Fibroblast of gingiva (primary cell): Measurements from ENCODE around the gene MFSD11.
"Not testable (repeated sequence)": the region's sequence is repeated elsewhere in the genome, so short reads cannot be mapped to it uniquely, and the experiment has no call there.

Source experiments
- DNase-seq: peaks from one replicate; pipeline ENCODE4 v3.0.0-alpha.2; 2011; ENCODE audit warnings: low read depth

The MFSD11 gene

GRCh38 chr17:76797241-76797840 lies 59.4 kb downstream of the MFSD11 start:
- DNase-seq: no peak

GRCh38 chr17:76801706-76802105 lies 63.8 kb downstream of the MFSD11 start:
- no peak for DNase-seq

GRCh38 chr17:76805319-76805718 lies 67.4 kb downstream of the MFSD11 start:
- peak; percentile 43 for DNase-seq

- not testable (repeated sequence) for DNase-seq
These were observed 68.2 kb downstream of the MFSD11 start for GRCh38 chr17:76806151-76806550.

DNA sequence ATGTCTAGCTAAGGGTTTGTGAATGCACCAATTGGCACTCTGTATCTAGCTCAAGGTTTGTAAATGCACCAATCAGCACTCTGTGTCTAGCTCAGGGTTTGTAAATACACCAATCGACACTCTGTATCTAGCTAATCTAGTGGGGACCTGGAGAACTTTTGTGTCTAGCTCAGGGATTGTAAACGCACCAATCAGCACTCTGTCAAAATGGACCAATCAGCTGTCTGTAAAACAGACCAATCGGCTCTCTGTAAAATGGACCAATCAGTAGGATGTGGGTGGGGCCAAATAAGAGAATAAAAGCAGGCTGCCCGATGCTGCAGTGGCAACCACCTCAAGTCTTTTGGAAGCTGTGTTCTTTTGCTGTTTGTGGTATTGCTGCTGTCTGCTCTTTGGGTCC lies 68.8 kb downstream of the MFSD11 start:
- not testable (repeated sequence) for DNase-seq

DNA sequence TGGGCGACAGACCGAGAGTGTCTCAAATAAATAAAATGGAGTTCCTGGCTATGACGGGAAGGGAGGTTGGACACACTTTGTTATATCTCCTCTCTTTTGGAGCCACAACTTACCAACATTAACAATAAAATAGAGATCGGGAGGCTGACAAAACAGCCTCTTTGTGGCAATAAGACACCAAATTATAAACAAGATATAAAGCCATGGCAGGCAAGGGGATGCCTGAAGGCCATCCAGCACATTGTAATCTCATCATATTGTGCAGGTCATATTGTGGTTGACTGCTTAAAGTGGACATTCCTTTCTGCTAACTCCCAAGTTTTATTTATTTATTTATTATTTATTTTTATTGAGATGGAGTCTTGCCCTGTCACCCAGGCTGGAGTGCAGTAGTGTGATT lies 70.4 kb downstream of the MFSD11 start:
- DNase-seq: no peak

- DNase-seq: no peak
These were observed 73.0 kb downstream of the MFSD11 start for GRCh38 chr17:76810956-76811355.

DNA sequence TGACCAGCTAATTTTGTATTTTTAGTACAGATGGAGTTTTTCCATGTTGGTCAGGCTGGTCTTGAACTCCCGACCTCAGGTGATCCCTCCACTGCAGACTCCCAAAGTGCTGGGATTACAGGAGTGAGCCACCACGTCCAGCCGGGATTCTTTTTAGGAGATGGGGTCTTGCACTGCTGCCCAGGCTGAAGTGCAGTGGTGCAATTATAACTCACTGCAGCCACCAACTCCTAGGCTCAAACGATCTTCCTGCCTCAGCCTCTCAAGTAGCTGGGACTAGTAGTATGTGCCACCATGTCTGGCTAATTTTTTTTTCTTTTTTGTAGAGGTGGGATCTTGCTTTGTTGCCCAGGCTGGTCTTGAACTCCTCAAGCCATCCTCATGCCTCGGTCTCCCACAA lies 73.9 kb downstream of the MFSD11 start:
- no peak for DNase-seq

GRCh38 chr17:76812263-76812662 lies 74.3 kb downstream of the MFSD11 start:
- DNase-seq: no peak

GRCh38 chr17:76812968-76813367 lies 75.0 kb downstream of the MFSD11 start:
- no peak for DNase-seq

GRCh38 chr17:76815907-76816589 lies 78.1 kb downstream of the MFSD11 start:
- not testable (repeated sequence) for DNase-seq

- peak; percentile 20 for DNase-seq
These were observed 78.7 kb downstream of the MFSD11 start for GRCh38 chr17:76816590-76817135.

- no peak for DNase-seq
These were observed 82.1 kb downstream of the MFSD11 start for GRCh38 chr17:76820039-76820438.

GRCh38 chr17:76820561-76820960 lies 82.6 kb downstream of the MFSD11 start:
- DNase-seq: no peak

GRCh38 chr17:76822184-76822778 lies 84.4 kb downstream of the MFSD11 start:
- DNase-seq: no peak

GRCh38 chr17:76824093-76824492 lies 86.2 kb downstream of the MFSD11 start:
- no peak for DNase-seq

- no peak for DNase-seq
These were observed 88.6 kb downstream of the MFSD11 start for GRCh38 chr17:76826330-76827068.

DNA sequence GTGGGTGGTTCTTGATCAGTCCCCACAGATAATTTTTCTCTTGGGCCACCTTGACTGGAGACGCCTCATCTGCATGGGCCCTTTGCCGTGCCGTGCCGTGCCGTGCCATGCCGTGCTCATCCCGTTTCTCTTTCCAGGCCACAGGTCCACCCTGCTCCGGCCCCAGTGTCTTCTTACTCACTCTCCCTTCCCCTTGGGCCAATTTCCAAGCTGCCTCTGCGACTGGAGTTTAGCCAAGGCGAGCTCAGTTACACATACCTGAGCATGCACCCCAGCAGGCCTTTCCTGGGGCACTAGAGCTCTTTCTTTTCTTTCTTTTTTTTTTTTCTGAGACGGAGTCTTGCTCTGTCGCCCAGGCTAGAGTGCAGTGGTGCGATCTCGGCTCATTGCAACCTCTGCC lies 89.8 kb downstream of the MFSD11 start:
- DNase-seq: no peak
